ENCODE results near the gene EFEMP1.

Gene EFEMP1

DNA sequence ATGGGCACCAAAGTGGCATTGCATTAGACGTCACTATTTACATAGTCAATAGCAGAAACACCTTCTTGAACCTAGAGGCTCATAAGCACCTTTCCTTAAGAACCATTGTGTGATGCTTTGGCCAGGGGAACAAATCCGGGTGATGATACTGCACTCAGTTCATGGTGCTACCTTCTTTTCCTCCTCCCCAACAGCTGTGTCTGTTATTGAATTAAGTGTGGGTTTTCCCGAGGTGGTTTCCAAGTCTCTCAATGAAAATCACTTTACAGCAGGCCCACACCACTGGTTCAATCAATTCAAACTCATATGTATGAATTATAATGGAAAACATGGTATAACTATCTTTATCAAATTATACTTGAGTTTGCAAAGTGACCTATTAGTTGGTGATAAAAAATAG lies 9.3 kb upstream of the EFEMP1 start:
- DNase-seq (ENCODE audit: low spot score) = no peak

DNA sequence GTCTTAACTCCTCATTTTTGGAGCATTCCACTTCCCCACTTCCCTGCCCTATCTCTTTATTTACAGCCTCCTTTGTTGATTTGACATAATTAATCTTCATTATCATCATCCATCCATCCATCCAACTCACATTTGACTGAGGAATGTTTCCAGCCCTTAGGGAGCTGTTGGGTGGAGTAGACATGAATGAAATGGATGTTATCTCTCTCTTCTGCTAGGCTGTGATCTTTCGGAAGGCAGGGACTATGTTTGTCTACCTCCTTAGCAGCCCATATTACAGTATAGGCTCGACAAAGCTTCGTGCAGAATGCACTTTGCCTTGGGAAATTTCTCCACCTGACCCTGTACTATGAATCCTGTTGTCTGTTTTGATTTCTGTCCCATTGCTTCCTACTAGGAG lies 7.7 kb upstream of the EFEMP1 start:
- DNase-seq (ENCODE audit: low spot score) = no peak

DNA sequence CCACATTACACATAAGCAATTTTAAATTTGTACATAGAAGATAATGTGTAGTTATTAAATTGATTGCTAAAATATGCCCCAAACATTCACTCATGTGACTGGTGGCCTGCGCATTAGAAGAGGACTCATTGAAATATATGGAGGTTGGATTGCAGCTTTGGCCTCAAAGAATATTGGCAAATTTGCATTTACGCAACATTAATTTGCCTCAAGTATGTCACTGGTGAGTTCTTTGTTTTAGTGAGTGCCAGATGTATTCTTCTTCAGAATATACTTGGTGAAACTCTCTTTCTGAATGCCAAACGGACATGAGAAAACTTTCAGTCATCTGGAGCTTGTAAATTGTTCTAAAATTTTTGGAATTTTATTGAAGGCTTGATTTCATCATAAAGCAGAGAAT lies 5.9 kb upstream of the EFEMP1 start:
- no peak for DNase-seq (ENCODE audit: low spot score)

DNA sequence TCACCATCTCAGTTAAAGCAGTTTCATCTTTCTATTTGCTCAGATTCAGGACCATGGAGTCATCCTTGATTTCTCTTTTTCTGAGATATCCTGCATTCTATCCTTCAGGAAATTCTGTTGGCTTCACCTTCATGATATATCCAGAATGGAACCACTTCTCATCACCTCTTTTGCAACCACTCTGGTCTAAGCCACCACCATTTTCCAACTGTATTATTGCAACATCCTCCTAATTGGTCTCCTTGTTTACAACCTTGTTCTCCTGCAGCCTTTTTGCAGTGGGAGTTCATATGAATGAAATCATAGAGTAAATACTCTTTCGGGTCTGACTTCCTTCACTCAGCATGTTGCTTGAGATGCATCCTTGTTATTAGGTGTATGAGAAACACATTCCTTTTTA lies 3.4 kb upstream of the EFEMP1 start:
- no peak for DNase-seq (ENCODE audit: low spot score)

DNA sequence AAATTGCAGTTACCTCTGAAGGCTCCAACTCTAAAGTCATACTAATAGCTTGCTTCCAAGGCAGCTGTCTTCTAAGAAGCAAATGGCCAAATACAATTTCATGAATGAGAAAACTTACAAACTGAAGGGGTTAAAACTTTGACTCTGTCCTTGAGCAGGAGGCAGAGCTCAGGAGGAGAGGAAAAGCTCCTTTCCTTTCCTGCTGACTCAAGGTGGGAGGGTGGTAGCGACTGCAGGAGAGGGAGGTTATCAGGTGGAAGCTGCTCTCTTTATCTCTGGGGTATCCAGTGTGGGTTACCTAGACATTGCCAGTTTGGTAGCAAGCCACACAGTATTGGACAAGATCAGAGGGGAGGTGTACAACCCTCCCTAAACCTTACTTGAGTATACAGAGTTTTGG lies 2.7 kb upstream of the EFEMP1 start:
- DNase-seq (ENCODE audit: low spot score) = no peak

DNA sequence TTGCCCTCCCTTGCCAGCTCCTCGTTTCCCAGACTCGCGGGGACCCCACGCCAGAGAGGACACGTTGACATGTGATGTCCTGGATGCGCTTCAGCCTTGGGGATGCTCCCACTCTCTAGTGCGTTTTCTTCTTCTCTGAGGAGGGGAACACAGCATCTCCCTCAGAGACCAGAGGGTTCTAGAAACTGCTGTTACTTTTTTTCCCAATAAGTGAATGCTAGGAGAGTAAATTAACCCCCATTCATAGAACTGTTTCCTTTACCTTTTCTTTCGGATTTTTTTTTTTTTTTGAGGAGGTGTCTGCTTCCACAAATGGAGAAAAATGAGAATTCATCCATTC lies 370 bp upstream of the EFEMP1 start:
- DNase-seq (ENCODE audit: low spot score) = no peak

DNA sequence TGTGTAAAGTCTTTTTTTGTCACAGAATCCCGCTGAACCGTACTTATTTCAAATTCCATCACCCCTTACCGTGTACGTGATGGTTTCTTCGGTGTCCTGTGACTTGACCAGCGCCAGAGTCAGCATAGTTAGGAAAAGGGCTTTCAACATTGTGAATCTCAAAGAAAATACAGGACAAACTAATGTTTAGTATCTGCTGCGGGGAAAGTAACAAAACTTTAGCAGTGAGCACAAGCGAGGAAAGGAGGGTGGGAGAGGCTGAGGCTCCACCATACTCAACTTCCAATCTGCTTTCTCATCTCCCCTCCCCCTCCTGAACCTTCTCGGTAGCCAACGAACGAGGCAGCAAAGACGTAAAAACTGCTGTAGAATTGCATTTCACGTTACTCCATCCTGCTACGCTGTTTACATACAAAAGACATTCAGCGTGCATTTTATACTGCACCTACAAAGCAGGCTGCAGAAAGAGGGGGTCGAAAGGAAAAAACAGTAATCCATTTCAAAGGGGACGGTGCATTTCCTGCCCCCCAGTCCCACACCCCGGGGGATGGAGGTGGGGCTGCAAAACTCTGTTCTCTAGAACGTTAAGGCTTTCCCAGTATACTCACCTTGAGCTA lies 1.2 kb downstream of the EFEMP1 start:
- DNase-seq (ENCODE audit: low spot score) = no peak

DNA sequence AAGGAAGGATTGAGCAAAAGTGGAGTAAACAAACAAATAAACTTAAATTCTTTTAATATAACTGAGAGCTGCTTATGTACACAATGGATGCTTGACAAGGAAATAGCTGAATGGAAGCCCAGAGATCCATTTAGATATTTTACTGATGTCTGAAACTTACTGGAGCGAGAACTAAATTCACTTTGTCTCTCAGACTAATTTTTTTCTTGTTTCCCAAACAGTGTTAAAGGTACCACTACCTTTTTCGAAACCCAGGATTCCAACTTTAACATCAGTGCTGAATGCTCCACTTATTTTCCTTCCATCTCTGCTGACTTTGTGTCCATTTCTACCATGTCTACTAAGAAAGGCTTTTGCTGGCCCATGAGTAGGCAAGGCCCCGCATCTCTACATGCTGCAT lies 4.0 kb downstream of the EFEMP1 start:
- DNase-seq (ENCODE audit: low spot score) = no peak

DNA sequence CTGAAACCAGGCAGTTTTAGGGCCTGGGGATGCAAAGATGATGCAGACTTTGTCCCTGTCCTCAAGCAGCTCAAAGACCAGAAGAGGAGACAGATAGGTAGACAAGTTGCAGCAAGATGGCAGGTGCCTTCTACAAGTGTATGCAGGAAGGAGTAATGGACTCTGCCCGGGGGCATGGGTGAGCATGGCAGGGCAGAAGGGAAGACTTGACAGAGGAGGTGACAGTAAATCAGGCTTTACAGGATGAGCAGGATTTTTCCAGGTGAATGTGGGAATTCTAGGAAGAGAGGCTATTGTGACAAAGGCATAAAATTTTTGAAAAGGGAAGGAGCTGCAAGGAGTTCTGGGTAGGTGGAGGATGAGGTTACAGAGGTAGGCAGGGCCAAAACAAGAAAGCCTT lies 4.7 kb downstream of the EFEMP1 start:
- DNase-seq (ENCODE audit: low spot score) = no peak

DNA sequence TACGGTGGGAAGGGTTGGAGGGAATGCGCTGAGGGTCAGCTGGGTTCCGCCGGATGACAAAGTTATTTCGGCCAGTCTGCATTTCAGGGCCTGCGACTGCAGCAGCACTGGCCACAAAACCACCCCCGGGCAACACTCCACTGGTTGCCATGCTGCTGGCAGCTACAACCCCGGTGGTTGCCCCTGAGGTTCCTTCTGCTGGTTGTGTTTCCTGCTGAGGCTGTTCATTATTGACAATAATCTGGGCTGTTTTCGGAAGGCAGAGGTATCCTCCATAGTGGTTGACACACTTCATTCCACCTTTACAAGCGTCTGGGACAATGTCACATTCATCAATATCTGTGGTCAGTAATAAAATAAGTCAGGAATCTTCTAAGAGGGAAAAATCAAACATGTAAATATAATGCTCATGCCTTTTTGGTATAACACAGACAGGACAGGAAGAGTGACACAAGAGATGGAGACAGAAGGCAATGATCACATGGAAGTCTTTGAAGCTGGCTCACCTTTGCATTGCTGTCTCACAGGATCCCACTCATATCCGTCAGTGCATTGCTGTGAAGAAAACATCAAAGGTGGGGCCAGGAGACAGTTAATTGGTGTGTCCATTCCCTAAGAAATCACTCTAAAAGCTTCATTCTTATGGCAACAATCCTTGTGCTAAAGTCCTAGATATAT lies 5.7 kb downstream of the EFEMP1 start:
- DNase-seq (ENCODE audit: low spot score) = no peak

DNA sequence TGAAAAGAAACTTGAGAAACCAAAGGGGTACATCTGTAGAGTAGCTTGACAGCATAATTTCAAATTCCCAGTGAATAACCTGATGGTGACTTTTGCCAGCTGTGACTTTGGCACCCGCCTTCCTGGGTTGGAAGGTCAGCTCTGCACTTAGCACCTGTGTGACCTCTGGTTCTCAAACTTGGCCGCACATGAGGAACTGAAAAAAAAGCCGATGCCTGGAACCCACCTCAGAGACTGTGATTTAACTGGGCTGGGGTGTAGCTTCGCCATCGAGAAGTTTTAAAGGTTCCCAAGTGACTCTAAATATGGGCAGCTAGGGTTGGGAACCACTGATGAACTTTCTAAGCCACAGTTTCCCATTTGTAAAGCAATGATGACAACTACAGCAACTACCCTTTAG lies 6.5 kb downstream of the EFEMP1 start:
- no peak for DNase-seq (ENCODE audit: low spot score)

DNA sequence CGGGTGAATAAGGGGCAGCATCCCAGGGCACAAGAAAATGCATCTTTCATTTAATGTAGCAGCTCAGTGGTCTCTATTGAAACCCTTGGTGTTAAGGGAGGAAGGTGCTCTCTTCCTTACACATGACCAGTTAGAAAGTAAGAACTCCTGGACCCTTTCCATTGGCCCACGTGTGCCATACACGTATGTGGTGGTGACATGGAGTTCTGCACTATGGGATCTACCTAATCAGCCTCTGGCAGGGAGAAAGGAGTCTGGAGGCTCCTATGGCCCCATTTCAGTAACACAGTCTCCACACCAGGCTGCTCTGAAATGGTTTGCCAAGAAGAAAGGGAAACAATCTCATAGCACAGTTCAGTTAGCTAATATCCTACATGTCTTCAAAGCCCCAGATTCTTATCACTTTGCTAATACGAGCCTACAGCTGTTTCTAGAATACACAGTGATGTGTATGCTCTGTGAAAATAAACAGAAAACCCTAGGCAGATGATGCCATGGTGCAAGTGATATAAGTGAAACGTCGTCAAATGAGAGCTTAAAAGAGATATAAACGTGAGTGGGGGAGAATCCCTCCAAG lies 7.0 kb downstream of the EFEMP1 start:
- DNase-seq (ENCODE audit: low spot score) = no peak

DNA sequence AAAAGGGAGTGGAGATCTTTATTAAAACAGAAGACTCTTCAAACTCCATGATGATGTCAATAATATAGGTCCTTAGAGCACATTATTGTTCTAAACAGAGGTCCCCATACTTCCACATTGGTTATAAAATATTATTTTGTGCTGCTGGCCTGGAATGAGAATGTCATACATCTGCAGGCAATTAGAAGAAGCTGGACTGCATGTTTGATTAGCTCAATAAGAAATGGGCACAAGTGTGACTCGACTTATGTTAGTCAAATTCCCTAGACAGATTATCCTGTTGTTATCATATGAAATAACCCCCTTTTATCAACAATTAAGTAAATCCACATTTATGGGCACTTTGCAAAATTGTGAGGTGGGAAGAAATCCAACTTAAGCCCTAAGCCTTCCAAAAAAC lies 8.8 kb downstream of the EFEMP1 start:
- DNase-seq (ENCODE audit: low spot score) = no peak

DNA sequence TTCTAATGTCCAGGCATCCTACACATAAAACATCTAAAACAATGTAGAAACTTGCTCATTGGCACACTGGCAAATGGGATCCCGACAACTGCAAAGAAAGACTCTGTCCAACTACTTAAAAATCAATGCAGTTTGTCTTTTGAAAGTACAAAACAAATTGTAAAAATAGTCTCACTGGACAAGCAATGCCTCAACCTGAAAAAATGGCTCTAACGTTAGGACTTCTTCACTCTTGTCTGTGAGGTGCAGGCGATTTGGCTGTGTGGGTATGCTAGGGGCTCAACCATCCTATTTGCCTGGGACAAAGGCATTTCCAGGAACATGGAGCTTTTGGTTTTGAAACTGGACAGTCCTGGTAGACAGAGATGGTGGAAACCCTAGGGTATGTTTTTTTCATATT lies 10.7 kb downstream of the EFEMP1 start:
- DNase-seq (ENCODE audit: low spot score) = no peak

DNA sequence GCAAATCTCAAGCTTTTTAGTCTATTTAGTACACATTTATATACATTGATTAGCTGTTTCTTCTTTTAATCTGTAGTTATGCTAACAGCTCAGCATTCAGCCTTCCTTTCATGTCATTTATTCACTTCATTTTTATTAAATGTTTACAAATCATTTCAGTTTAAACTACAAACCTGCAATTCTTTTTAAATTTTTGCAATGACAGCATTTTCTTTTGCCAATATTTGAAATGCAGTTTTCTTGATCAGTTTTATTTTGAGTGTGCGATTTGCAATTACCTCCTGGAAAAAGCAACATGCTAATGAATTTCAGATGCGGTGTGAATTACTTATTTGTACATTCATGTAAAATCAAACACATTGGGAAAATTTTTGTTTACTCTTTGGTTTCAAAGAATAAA lies 13.5 kb downstream of the EFEMP1 start:
- DNase-seq (ENCODE audit: low spot score) = no peak

DNA sequence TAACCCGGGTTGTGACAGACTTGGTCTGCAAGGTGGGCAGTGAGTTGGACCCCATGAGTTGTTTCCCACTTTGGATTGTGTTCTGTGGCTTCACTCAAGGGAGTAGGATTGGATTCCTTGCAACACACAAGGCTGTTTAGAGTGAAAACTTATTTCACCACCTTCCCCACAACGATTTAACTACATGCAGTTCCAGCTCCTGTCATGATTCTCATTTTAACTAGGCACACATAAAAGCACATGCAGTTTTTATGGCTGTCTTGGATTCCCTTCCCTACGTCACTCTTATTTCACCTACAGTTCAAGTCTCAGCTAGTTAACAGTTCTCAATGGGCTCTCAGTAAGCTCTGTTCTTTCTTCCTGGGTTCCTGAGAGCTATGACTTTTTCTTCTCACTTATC lies 15.9 kb downstream of the EFEMP1 start:
- DNase-seq (ENCODE audit: low spot score) = no peak

DNA sequence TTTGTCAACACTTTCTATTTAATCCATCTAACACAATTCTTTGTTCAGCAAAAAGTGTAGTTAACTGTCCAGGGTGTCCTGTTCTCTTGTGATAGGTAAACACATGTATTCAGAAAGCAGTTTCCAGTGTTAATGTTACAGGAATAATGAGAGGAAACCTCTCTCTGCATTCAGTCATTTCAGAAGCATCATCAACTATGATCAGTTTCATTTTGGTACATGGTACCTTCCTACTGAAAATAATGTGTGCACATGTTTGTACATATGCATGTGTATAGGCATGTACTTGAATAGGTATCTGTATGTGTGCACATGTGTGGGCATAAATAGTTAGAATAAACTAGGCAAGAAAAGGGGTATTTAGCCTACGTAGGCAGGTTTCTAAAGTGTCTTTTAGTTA lies 16.6 kb downstream of the EFEMP1 start:
- no peak for DNase-seq (ENCODE audit: low spot score)

DNA sequence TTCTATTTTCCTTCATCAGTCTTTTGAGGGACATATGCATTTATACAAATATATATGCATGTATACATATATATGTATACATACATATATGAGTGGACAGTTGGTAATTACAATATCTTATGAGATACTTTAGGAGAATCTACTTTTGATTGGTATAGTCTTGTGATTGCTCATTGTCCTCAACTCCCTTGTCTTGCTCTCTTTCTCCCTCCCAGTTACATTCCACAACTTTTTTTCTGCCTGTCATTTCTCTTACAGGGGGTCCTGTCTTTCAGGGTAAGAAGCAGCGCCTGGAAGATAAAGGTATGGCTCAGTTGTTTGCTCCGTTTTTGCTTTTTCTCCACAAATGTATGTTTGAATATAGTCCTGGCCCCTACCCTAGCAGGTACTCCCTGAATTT lies 19.9 kb downstream of the EFEMP1 start:
- DNase-seq (ENCODE audit: low spot score) = no peak

DNA sequence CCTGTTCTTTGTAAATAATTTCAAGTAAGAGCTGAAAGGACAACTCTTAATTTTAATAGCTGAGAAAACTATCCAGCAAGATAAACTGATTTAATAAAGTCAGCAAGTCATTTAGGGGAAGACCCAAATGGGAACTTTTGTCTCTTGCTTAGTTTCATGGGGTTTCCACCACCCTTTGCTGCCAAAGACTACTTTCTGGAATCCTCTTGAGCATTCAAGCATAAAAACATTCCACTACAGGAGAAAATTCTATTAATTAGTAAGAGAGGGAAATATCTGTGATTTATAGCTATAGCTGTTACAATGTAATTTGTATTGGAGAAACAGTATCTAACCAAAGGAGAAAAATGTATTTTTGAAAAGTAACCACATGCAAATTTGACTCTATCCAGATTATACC lies 20.6 kb downstream of the EFEMP1 start:
- DNase-seq (ENCODE audit: low spot score) = no peak

DNA sequence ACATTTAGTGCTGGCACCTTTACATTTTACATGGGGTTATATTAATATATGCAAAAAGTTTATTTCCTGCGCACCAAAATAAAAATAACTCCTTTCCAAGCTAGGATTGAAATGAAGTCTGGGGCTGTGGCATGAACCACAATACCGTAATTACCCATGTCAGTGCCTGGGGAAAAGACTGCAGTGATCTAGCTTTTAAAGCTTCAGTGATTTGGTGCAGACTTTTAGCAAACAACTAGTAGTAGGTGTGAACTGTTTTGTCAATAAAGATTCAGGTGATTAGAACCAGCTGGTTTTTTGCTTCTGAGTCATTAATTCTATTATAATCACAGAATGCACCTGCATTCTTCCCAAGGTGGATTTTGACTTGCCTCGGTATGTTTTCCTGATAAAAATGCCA lies 21.2 kb downstream of the EFEMP1 start:
- no peak for DNase-seq (ENCODE audit: low spot score)

DNA sequence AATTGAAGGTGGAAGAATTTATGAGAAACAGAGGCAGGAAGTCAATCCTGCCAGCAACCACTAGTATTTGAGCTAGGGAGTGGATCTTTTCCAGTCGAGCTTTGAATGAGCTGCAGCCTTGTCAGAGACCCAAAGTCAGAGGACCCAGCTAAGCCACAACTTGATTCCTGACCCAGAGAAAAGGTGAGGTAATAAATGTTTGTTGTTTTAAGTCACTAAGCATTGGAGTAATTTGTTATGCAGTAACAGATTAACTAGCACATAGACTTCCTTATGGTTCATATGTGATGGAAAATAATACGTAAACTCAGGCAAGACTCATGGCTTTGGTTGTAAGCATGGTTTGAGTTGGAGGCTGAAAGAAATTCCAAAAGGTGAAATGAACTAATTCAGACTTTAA lies 21.6 kb downstream of the EFEMP1 start:
- no peak for DNase-seq (ENCODE audit: low spot score)

DNA sequence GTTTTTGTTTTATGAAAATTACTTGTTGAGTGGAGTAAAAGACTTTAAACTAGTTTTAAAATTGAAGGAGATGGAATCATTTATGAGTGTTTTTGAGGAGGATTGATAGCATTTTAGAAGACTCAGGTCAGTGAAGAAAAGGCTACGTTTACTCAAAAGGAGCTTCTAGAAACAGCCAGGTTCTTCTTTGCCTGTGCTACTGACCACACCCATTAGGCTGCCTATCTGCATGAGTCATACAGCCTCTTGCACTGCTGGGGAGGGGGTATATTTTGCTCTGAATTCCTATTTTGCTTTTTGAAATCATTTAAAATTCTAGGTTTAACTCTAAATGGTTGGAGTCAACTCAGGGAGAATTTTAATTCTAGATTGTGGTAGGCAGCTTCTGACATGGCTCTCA lies 22.3 kb downstream of the EFEMP1 start:
- DNase-seq (ENCODE audit: low spot score) = no peak

DNA sequence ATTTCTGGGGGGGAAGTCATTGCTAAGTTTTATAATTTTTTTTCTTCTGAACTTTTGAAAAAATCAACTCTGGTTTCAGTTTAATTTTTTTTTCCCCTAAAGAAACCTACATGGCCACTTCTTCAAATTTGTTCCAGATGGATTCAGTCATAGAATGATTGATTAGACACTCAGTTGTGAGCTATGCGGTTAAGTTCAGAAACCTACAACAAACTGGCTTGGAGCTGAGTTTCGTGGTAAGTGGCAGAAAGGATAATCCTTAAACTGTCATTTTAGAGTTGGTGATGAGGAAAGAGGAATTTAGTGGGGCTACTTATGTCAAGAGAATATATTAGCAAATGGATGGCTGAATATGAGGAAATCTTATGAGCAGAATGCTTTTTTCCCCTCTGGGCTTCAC lies 23.7 kb downstream of the EFEMP1 start:
- DNase-seq (ENCODE audit: low spot score) = no peak

DNA sequence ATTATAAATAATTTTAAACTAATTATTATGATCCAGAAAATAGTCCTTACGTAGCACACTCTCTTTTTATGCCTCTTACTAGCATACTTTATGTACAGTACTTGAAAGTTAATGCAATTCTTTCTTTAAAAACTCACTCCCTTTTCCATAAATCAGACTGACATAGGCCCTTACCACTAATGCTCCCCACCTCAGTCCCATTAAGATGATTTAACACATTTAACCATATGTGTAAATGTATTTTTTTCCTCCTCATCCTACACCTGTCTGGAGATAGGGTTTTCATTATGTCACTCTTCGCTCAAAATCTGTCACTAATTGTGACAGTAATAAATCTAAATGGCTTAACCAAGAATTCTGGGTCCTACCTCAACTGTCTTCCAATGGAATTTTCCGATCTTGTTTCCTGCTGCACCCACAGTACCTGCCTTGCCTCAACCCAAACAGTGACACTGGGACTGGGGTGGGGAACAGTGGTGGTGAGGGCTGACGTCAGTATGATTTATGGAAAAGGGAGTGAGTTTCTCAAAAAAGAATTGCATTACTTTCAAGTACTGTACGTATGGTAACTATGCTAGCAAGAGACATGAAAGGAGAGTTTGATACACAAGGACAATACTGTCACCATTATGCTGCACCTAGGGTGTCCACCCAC lies 25.1 kb downstream of the EFEMP1 start:
- no peak for DNase-seq (ENCODE audit: low spot score)
